ENCODE measurements around the gene RBM25.
A peak's percentile ranks its signal among the peaks of the same experiment; 100 is the strongest.
"Not testable (repeated sequence)": the region's sequence is repeated elsewhere in the genome, so short reads cannot be mapped to it uniquely, and the experiment has no call there.

RBM25 gene

GRCh38 chr14:73058224-73058921 is at the start of gene RBM25:
Gene RBM25 (plus strand): TSS chr14:73058534. CDS start chr14:73071642, 13,108 bp downstream.
- peak; percentile 98 to 99 for DNase-seq

- DNase-seq = not testable (repeated sequence)
Measured at GRCh38 chr14:73011189-73011588, 47.1 kb upstream of the RBM25 start.

GRCh38 chr14:73014105-73014504 is 44.2 kb upstream of the RBM25 start:
- no peak for DNase-seq

GRCh38 chr14:73015552-73015951 is 42.8 kb upstream of the RBM25 start:
- DNase-seq = not testable (repeated sequence)

GRCh38 chr14:73016011-73016410 is 42.3 kb upstream of the RBM25 start:
- DNase-seq = not testable (repeated sequence)

GRCh38 chr14:73022051-73022450 is 36.3 kb upstream of the RBM25 start:
- DNase-seq = no peak

GRCh38 chr14:73025544-73025943 is 32.8 kb upstream of the RBM25 start:
- DNase-seq = no peak

- DNase-seq = no peak
Measured at GRCh38 chr14:73026243-73026844, 32.0 kb upstream of the RBM25 start.

- peak; percentile 98 for DNase-seq
Measured at GRCh38 chr14:73026845-73027542, 31.3 kb upstream of the RBM25 start, which contains the start of gene ZFYVE1. Gene ZFYVE1 (minus strand): TSS chr14:73027106. CDS start chr14:73024508, 2,598 bp downstream.

GRCh38 chr14:73027546-73027945 is 30.8 kb upstream of the RBM25 start:
- no peak for DNase-seq

- DNase-seq = no peak
Measured at GRCh38 chr14:73027984-73028383, 30.4 kb upstream of the RBM25 start.

GRCh38 chr14:73036706-73037450 is 21.5 kb upstream of the RBM25 start:
- not testable (repeated sequence) for DNase-seq

- DNase-seq = peak; percentile 50 to 62
Measured at GRCh38 chr14:73047808-73048207, 10.5 kb upstream of the RBM25 start.

- no peak for DNase-seq
Measured at GRCh38 chr14:73049428-73049827, 8.9 kb upstream of the RBM25 start.

GRCh38 chr14:73055251-73055650 is 3.1 kb upstream of the RBM25 start:
- DNase-seq = no peak

- DNase-seq = no peak
Measured at GRCh38 chr14:73057944-73058223, 450 bp upstream of the RBM25 start.

GRCh38 chr14:73058922-73059673 is 764 bp downstream of the RBM25 start:
- peak in 1 of 2 experiments; percentile 3 for DNase-seq

GRCh38 chr14:73069585-73069984 is 11.3 kb downstream of the RBM25 start:
- no peak for DNase-seq

- DNase-seq = no peak
Measured at GRCh38 chr14:73091044-73091443, 32.7 kb downstream of the RBM25 start.

GRCh38 chr14:73097421-73097820 is 39.1 kb downstream of the RBM25 start:
- no peak for DNase-seq

GRCh38 chr14:73100334-73100733 is 42.0 kb downstream of the RBM25 start:
- DNase-seq = no peak

GRCh38 chr14:73102806-73103497 is 44.6 kb downstream of the RBM25 start:
- no peak for DNase-seq
